CD4-positive, CD25-positive, alpha-beta regulatory T cell (primary cell): Measurements from ENCODE around the gene TINAGL1. TPM values are rescaled to one million over a fixed set of nuclear protein-coding genes. Genes with fewer than 3 reads are reported as not detected.

ENCODE experiments used
- ATAC-seq, 2 donors: fragments of 150-1000 bp; cut with Tn5 transposase; one replicate each; pipeline ENCODE4 v1.10.0; 2021; ENCODE audit warnings: low read depth in 2 of 2, moderate number of reproducible peaks in 2 of 2, moderate library complexity in 1 of 2
- DNase-seq, 3 donors: peaks; one replicate each; pipeline versions ENCODE4 v3.0.0 to v3.0.0-alpha.2; 2012 to 2022; ENCODE audit warnings: mixed read lengths in 1 of 3
- H3K27ac ChIP-seq: one replicate; pipeline ENCODE4 v1.7.0; 2013; ENCODE audit warnings: mild to moderate bottlenecking, low read length; ENCODE audit not compliant: insufficient read depth, poor library complexity, severe bottlenecking
- H3K27me3 ChIP-seq: one replicate; pipeline ENCODE4 v1.7.0; 2013; ENCODE audit warnings: low read length; ENCODE audit not compliant: control insufficient read depth, insufficient read depth
- H3K36me3 ChIP-seq: one replicate; pipeline ENCODE4 v1.7.0; 2013; ENCODE audit warnings: mild to moderate bottlenecking, low read length, moderate library complexity; ENCODE audit not compliant: control insufficient read depth, insufficient read depth
- H3K4me1 ChIP-seq: 2 replicates; pipeline ENCODE4 v1.7.0; 2013; ENCODE audit warnings: mild to moderate bottlenecking, low read length; ENCODE audit not compliant: insufficient read depth, control insufficient read depth, poor library complexity, severe bottlenecking
- H3K4me3 ChIP-seq: one replicate; pipeline ENCODE4 v1.7.0; 2013; ENCODE audit warnings: low read depth, mild to moderate bottlenecking, low read length, moderate library complexity
- H3K9me3 ChIP-seq, 2 experiments: 1 replicate in 1 of 2; 2 replicates in 1 of 2; pipeline ENCODE4 v1.7.0; 2013; ENCODE audit warnings: low read length in 2 of 2, mild to moderate bottlenecking in 1 of 2, moderate library complexity in 1 of 2; ENCODE audit not compliant: control insufficient read depth in 2 of 2
- H3K27ac Mint-ChIP-seq, 3 donors: one replicate each; pipeline ENCODE4 v1.8.0; 2020 to 2022; ENCODE audit warnings: mild to moderate bottlenecking in 3 of 3, mixed read lengths in 3 of 3, moderate library complexity in 2 of 3
- H3K27me3 Mint-ChIP-seq: one replicate; pipeline ENCODE4 v1.8.0; 2022; ENCODE audit warnings: mild to moderate bottlenecking, mixed read lengths
- H3K36me3 Mint-ChIP-seq: one replicate; pipeline ENCODE4 v1.8.0; 2020; ENCODE audit warnings: mixed read lengths
- H3K4me1 Mint-ChIP-seq, 4 donors: one replicate each; pipeline ENCODE4 v1.8.0; 2020 to 2022; ENCODE audit warnings: mixed read lengths in 4 of 4, mild to moderate bottlenecking in 1 of 4
- H3K4me3 Mint-ChIP-seq, 4 donors: one replicate each; pipeline ENCODE4 v1.8.0; 2020 to 2022; ENCODE audit warnings: mild to moderate bottlenecking in 4 of 4, mixed read lengths in 4 of 4, moderate library complexity in 3 of 4
- H3K9me3 Mint-ChIP-seq, 7 donors: one replicate each; pipeline ENCODE4 v1.8.0; 2020 to 2022; ENCODE audit warnings: mixed read lengths in 7 of 7, mild to moderate bottlenecking in 3 of 7, moderate library complexity in 2 of 7
- polyA plus RNA-seq, 4 donors: library from polyadenylated mRNA; unstranded; fragments of 300-500 nt; fragmentation: Illumina TruSeq; gene quantifications; one replicate each; pipeline ENCODE4 v1.2.3, GENCODE V29; 2021
- total RNA-seq: library from RNA; stranded (reverse); gene quantifications from one replicate; pipeline ENCODE4 v1.2.3, GENCODE V29; 2022

Gene TINAGL1, protein sequence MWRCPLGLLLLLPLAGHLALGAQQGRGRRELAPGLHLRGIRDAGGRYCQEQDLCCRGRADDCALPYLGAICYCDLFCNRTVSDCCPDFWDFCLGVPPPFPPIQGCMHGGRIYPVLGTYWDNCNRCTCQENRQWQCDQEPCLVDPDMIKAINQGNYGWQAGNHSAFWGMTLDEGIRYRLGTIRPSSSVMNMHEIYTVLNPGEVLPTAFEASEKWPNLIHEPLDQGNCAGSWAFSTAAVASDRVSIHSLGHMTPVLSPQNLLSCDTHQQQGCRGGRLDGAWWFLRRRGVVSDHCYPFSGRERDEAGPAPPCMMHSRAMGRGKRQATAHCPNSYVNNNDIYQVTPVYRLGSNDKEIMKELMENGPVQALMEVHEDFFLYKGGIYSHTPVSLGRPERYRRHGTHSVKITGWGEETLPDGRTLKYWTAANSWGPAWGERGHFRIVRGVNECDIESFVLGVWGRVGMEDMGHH
- total RNA-seq (not detected), polyA plus RNA-seq (not detected)

DNA sequence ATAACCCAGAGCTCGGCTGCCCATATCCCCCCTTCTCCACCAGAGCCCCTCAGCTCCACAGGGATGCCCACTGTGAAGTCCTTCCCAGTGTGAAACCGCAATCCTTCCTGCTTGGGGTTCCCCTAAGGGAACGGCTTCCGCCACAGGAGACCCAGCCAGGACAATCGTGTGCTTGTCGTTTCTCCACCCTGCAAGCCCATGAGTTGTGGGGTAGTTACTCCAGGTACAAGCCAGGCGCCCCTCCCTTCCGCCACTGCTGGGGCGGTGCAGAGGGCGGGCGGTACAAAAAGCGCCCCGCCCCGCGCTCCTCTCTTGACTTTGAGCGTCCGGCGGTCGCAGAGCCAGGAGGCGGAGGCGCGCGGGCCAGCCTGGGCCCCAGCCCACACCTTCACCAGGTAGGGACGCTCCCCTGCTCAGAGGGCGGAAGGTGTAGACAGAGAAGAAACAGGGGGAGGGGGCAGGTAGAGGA lies at the start of gene TINAGL1:
TINAGL1 (plus strand) TSS at position 315 of the 469 bp plus-strand sequence. CDS start 634 bp downstream, outside the sequence.
- Histone ChIP-seq H3K27me3 (peaks cover 7% of the 10 kb centered on the region), H3K36me3 (no peaks in the 10 kb centered on the region), H3K4me3 (no peak within 1 kb of the TSS), H3K27ac (no peak within 1 kb of the TSS), H3K4me1 (peaks cover 5% of the 10 kb centered on the region), H3K9me3 (no peaks in the 10 kb centered on the region)
- H3K4me1 Mint-ChIP-seq: peaks cover 0 to 5% (median 0%) of the 10 kb centered on the region in 4 donors
- H3K4me3 Mint-ChIP-seq: no peak within 1 kb of the TSS
- no peak for ATAC-seq
- DNase-seq: peak in 1 of 3 donors; percentile 43
- H3K9me3 Mint-ChIP-seq: no peaks in the 10 kb centered on the region
- H3K36me3 Mint-ChIP-seq: no peaks in the 10 kb centered on the region
- H3K27ac Mint-ChIP-seq: no peak within 1 kb of the TSS
- H3K27me3 Mint-ChIP-seq: peaks cover 26% of the 10 kb centered on the region

GRCh38 chr1:31529999-31530684 lies 46.2 kb upstream of the TINAGL1 start:
- no peak for DNase-seq
- peaks cover 37% of the 10 kb centered on the region for H3K27me3 Mint-ChIP-seq
- Histone ChIP-seq H3K9me3 (no peaks in the 10 kb centered on the region), H3K4me1 (no peaks in the 10 kb centered on the region), H3K4me3 (no peak overlapping the region), H3K27me3 (peaks cover 16% of the 10 kb centered on the region), H3K27ac (no peak overlapping the region), H3K36me3 (no peaks in the 10 kb centered on the region)
- ATAC-seq: no peak
- no peaks in the 10 kb centered on the region for H3K9me3 Mint-ChIP-seq
- H3K4me3 Mint-ChIP-seq: no peak overlapping the region
- no peak overlapping the region for H3K27ac Mint-ChIP-seq
- H3K4me1 Mint-ChIP-seq: no peaks in the 10 kb centered on the region
- no peaks in the 10 kb centered on the region for H3K36me3 Mint-ChIP-seq

DNA sequence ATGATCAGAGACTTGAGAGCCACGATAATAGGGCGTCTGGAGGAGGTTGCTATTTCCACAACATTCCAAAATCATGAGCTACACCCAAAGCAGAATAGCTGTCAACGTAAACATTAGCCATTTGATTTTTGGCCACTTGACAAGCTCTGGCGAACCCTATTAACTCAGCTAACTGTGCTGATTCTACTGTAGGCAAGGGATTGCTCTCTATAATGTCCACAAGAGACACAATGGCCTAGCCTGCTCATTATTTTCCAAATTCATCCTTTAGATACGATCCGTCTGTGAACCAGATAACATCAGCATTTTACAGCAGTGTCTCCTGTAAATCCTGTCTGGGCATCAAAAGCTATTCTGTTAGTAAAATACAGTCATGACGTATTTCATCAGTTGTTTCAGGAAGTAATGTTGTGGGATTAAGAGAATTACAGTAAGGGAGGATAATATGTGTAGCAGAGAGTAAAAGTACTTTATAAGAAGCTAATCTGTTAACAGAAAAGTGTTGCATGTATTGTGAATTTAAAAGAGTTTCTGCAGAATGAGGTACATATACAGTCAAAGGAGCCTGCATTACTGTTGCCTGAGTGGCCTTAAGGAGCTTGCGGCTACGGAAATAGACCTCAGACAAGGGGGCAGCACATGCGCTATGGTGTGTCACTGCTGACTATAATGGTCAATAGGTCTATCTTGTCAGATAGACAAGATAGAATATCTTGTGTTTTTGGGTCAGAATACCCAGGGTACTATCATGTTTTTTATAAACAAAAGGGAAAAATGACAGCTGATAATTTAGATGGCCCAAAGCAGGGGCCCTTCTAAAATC lies 44.9 kb upstream of the TINAGL1 start:
- Mint-ChIP-seq H3K9me3 (peaks cover 0 to 2% (median 0%) of the 10 kb centered on the region in 7 donors), H3K36me3 (no peaks in the 10 kb centered on the region), H3K27ac (no peak overlapping the region), H3K4me3 (no peak overlapping the region), H3K4me1 (peaks cover 0 to 7% (median 2%) of the 10 kb centered on the region in 4 donors), H3K27me3 (peaks cover 37% of the 10 kb centered on the region)
- Histone ChIP-seq H3K27me3 (peaks cover 16% of the 10 kb centered on the region), H3K4me1 (peaks cover 3% of the 10 kb centered on the region), H3K36me3 (no peaks in the 10 kb centered on the region), H3K4me3 (no peak overlapping the region), H3K27ac (no peak overlapping the region), H3K9me3 (no peaks in the 10 kb centered on the region)
- ATAC-seq (no peak), DNase-seq (no peak)

GRCh38 chr1:31532173-31532572 lies 44.1 kb upstream of the TINAGL1 start:
- no peak overlapping the region for H3K4me3 Mint-ChIP-seq
- peaks cover 3% of the 10 kb centered on the region for H3K4me1 ChIP-seq
- H3K36me3 Mint-ChIP-seq: no peaks in the 10 kb centered on the region

GRCh38 chr1:31535561-31535960 lies 40.8 kb upstream of the TINAGL1 start:
- Histone ChIP-seq H3K36me3 (no peaks in the 10 kb centered on the region), H3K4me3 (no peak overlapping the region), H3K9me3 (no peaks in the 10 kb centered on the region), H3K27ac (no peak overlapping the region), H3K27me3 (peaks cover 5% of the 10 kb centered on the region), H3K4me1 (peaks cover 3% of the 10 kb centered on the region)
- no peak for ATAC-seq
- Mint-ChIP-seq H3K27me3 (peaks cover 37% of the 10 kb centered on the region), H3K4me3 (peak overlapping the region in 1 of 4 donors; percentile 22), H3K9me3 (peaks cover 0 to 2% (median 0%) of the 10 kb centered on the region in 7 donors), H3K36me3 (no peaks in the 10 kb centered on the region), H3K27ac (no peak overlapping the region), H3K4me1 (peaks cover 0 to 9% (median 2%) of the 10 kb centered on the region in 4 donors)
- no peak for DNase-seq

More at GRCh38 chr1:31532173-31532572, 44.1 kb upstream of the TINAGL1 start:
- H3K27me3 Mint-ChIP-seq: peaks cover 40% of the 10 kb centered on the region
- H3K9me3 Mint-ChIP-seq: peaks cover 0 to 2% (median 0%) of the 10 kb centered on the region in 7 donors
- no peak overlapping the region for H3K27ac ChIP-seq
- H3K9me3 ChIP-seq: no peaks in the 10 kb centered on the region
- no peak overlapping the region for H3K27ac Mint-ChIP-seq
- H3K27me3 ChIP-seq: peaks cover 12% of the 10 kb centered on the region
- no peak for ATAC-seq
- no peak for DNase-seq
- no peak overlapping the region for H3K4me3 ChIP-seq
- no peaks in the 10 kb centered on the region for H3K36me3 ChIP-seq
- peaks cover 0 to 9% (median 2%) of the 10 kb centered on the region in 4 donors for H3K4me1 Mint-ChIP-seq

DNA sequence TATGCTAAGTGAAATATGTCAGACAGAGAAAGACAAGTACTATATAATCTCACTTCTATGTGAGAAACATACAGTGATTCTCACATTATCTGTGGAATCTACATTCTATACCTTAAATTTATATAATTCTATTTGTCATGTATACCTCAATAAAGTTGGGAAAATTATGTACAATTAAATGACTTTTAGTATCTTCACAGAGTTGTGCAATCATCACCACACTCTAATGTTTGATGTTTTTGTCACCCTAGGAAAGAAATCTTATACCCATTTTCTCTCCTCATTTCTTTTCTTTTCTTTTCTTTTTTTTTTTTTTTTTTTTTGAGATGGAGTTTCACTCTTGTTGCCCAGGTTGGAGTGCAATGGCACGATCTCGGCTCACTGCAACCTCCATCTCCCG lies 37.0 kb upstream of the TINAGL1 start:
- H3K9me3 ChIP-seq: peaks cover 0 to 5% of the 10 kb centered on the region in 2 experiments
- Mint-ChIP-seq H3K27me3 (peaks cover 26% of the 10 kb centered on the region), H3K9me3 (peaks cover 0 to 2% (median 0%) of the 10 kb centered on the region in 7 donors), H3K4me3 (no peak overlapping the region), H3K36me3 (no peaks in the 10 kb centered on the region), H3K27ac (no peak overlapping the region), H3K4me1 (peaks cover 0 to 9% (median 2%) of the 10 kb centered on the region in 4 donors)
- DNase-seq (no peak), ATAC-seq (no peak)
- peaks cover 3% of the 10 kb centered on the region for H3K4me1 ChIP-seq
- H3K36me3 ChIP-seq: no peaks in the 10 kb centered on the region
- H3K27ac ChIP-seq: no peak overlapping the region
- no peak overlapping the region for H3K4me3 ChIP-seq
- H3K27me3 ChIP-seq: no peaks in the 10 kb centered on the region

- Histone ChIP-seq H3K4me3 (no peak overlapping the region), H3K4me1 (no peaks in the 10 kb centered on the region), H3K27me3 (no peaks in the 10 kb centered on the region), H3K27ac (no peak overlapping the region), H3K9me3 (peaks cover 0 to 5% of the 10 kb centered on the region in 2 experiments), H3K36me3 (no peaks in the 10 kb centered on the region)
- Mint-ChIP-seq H3K4me3 (no peak overlapping the region), H3K4me1 (peaks cover 0 to 4% (median 1%) of the 10 kb centered on the region in 4 donors), H3K27ac (no peak overlapping the region), H3K9me3 (peaks cover 0 to under 1% (median 0%) of the 10 kb centered on the region in 7 donors), H3K27me3 (peaks cover 15% of the 10 kb centered on the region), H3K36me3 (no peaks in the 10 kb centered on the region)
- ATAC-seq (no peak), DNase-seq (no peak)
Measured at GRCh38 chr1:31541194-31541593, 35.1 kb upstream of the TINAGL1 start.
